Muscle layer of duodenum (tissue), 2 donors: ENCODE results near the gene RAB29.
A peak's percentile ranks its signal among the peaks of the same experiment; 100 is the strongest.

Source experiments
- H3K27ac ChIP-seq: one replicate; pipeline ENCODE4 v1.7.0; 2013; ENCODE audit warnings: mild to moderate bottlenecking, low read length
- H3K27me3 ChIP-seq: one replicate; pipeline ENCODE4 v1.7.0; 2013; ENCODE audit warnings: low read depth, mild to moderate bottlenecking, control low read depth, low read length
- H3K36me3 ChIP-seq, 2 donors: one replicate each; pipeline ENCODE4 v1.7.0; 2013; ENCODE audit warnings: low read length in 2 of 2, control low read depth in 1 of 2, mild to moderate bottlenecking in 1 of 2; ENCODE audit not compliant: insufficient read depth in 2 of 2, control insufficient read depth in 1 of 2
- H3K4me1 ChIP-seq, 2 donors: one replicate each; pipeline ENCODE4 v1.7.0; 2013; ENCODE audit warnings: low read length in 2 of 2, mild to moderate bottlenecking in 2 of 2, control low read depth in 1 of 2, moderate library complexity in 1 of 2; ENCODE audit not compliant: insufficient read depth in 2 of 2, control insufficient read depth in 1 of 2
- H3K4me3 ChIP-seq, 2 donors: one replicate each; pipeline ENCODE4 v1.7.0; 2013; ENCODE audit warnings: low read length in 2 of 2, low read depth in 1 of 2, mild to moderate bottlenecking in 1 of 2
- H3K9me3 ChIP-seq, 2 donors: one replicate each; pipeline ENCODE4 v1.7.0; 2013; ENCODE audit warnings: low read length in 2 of 2, control low read depth in 1 of 2, mild to moderate bottlenecking in 1 of 2; ENCODE audit not compliant: control insufficient read depth in 1 of 2
- donor health status: healthy.

RAB29 gene

DNA sequence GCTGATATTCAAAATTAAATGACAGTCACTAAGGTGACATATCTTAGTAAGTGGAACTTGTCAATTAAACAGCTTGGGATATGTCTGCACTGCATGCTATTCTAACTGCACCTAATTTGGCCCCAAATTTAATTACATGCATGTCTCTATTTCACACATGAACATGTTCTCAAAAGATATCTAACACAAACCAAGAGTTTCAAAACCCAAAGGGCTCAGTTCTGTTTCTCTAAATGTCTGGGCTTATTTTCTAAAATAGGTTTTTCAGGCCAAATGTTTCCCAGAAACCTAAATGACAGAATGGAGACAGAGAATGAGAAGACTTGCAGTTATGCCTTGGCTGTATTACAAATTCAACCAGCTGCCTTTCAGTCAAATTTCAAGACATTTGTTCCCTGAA, 11.3 kb downstream of the RAB29 start:
- no peak overlapping the region for H3K27ac ChIP-seq
- no peak overlapping the region for H3K4me3 ChIP-seq
- peaks cover 2 to 4% of the 10 kb centered on the region in 2 donors for H3K36me3 ChIP-seq

DNA sequence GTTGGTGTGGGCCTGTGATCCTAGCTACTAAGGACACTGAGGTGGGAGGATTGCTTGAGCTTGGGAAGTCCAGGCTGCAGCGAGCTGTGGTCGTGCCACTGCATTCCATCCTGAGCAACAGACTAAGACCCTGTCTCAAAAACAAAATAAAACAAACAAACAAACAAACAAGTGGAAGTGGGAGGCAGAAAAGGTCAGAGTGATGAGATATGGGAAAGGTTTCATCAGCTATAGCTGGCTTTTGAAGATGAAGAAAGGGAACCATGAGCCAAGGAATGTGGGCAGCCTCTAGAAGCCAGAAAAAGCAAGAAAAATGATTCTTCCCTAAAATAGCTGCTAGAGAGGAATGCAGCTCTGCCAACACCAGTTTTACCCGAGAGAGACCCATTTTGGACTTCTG, 14.7 kb downstream of the RAB29 start:
- Histone ChIP-seq H3K4me3 (no peak overlapping the region), H3K9me3 (no peaks in the 10 kb centered on the region), H3K4me1 (no peaks in the 10 kb centered on the region), H3K36me3 (no peaks in the 10 kb centered on the region), H3K27me3 (no peaks in the 10 kb centered on the region), H3K27ac (no peak overlapping the region)

More for the DNA sequence above, 11.3 kb downstream of the RAB29 start:
- H3K27me3 ChIP-seq, result no peaks in the 10 kb centered on the region
- no peaks in the 10 kb centered on the region for H3K4me1 ChIP-seq
- H3K9me3 ChIP-seq, result no peaks in the 10 kb centered on the region

DNA sequence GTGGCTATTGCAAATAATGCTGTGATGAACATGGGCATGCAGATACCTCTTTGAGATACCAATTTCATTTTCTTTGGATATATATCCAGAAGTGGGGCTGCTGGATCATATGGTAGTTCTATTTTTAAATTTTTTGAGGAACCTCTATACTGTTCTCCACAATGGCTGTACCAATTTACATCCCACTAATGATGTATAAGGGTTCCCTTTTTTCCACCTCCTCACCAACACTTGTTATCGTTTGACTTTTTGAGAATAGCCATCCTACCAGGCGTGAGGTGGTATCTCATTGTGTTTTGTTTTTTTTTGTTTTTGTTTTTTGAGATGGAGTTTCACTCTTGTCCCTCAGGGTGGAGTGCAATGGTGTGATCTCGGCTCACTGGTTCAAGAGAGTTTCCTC, 18.7 kb downstream of the RAB29 start:
- Histone ChIP-seq H3K4me1 (no peaks in the 10 kb centered on the region), H3K27me3 (no peaks in the 10 kb centered on the region), H3K4me3 (no peak overlapping the region), H3K27ac (no peak overlapping the region), H3K9me3 (no peaks in the 10 kb centered on the region), H3K36me3 (no peaks in the 10 kb centered on the region)

DNA sequence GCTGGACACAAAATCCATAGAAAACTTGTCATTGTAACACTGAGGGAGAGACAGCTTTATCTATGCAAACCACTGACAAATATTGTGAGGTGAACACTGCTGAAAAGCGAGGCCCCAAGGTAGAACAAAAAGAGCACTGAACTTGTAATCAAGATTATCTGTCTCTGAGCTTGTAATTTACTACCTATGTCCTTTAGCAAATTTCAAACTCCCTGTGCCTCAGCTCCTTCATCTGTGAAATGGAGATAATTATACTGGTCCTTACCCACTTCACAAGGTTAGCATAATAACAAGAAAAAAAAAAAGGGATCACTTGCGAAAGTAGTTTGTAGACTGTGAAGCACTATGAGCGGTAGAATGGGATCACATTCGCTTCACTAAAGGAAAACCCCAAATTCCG, 20.4 kb downstream of the RAB29 start:
- H3K4me3 ChIP-seq, result no peak overlapping the region
- H3K9me3 ChIP-seq, result no peaks in the 10 kb centered on the region
- no peaks in the 10 kb centered on the region for H3K4me1 ChIP-seq
- H3K27ac ChIP-seq, result no peak overlapping the region
- no peaks in the 10 kb centered on the region for H3K36me3 ChIP-seq
- H3K27me3 ChIP-seq, result no peaks in the 10 kb centered on the region

DNA sequence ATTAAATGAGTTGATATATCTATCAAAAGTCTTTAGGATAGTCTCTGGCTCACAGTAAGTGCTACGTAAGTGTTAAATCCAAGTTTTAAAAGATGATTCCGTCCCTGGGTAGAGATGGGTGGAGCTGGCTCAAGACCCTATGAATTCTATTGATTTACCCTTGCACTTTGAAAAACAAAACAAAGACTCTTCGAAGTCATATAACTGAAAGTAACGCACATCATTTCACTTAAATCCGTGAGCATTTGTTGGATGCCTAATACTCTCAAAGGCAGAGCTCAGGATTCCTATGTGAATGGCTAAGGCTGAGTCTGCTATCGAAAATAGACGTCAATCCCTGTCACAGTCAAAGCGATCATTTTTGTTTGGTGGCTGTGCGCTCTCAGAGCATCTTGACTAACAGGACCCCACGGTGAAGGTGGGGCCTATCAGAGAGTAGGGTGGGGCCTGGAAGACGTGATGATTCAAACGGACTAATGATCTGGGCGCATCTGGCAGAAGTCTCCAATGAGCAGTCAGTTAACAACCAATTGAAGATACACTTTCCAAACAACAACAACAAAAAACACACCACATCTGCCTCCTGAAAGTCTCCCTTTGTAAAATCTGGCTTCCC, 24.1 kb downstream of the RAB29 start:
- Histone ChIP-seq H3K4me1 (peaks cover 14 to 21% of the 10 kb centered on the region in 2 donors), H3K9me3 (no peaks in the 10 kb centered on the region), H3K4me3 (peak overlapping the region in 1 of 2 donors; percentile 75), H3K36me3 (no peaks in the 10 kb centered on the region), H3K27ac (no peak overlapping the region), H3K27me3 (no peaks in the 10 kb centered on the region)

DNA sequence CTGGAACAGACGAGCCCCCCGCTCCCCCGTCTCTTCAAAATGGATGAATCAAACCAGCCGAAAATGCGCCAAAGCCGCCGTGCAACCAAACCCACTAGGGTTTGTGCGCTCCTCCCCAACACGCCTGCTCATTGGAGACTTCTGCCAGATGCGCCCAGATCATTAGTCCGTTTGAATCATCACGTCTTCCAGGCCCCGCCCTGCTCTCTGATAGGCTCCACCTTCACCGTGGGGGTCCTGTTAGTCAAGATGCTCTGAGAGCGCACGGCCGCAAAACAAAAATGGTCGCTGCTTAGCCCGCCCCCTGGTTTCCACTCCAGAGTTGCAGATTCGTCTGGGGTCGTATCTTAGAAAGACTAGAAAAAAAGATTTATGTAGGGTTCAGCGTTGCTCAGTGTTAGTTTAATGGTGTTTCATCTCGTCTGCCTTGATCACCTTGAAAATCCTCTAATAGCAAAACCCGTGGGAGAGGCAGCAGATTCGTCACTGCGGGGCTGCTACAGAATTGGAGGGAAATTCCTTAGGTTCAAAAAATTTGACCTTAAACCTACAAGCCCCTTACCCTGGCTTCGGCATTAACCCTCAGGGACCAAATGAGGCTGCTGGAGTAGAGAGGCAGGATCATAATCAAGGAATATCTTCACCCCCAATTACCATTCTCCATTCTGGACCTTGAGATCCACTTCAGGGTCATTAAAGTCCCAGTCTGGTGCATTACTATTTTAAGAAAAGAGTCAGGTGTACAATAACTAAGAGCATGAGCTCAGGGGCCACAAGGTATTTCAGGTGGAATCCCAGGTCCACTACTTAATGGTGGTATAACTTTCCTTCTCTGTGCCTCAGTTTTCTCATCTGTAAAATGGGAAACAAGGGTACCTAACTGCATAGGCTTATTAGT, 24.9 kb downstream of the RAB29 start, which contains the start of gene NUCKS1:
NUCKS1 (minus strand) TSS at position 45 of the 898 bp plus-strand sequence. CDS start 209 bp downstream, outside the sequence.
- Histone ChIP-seq H3K36me3 (no peaks in the 10 kb centered on the region), H3K27ac (peak within 1 kb of the TSS; percentile 98), H3K9me3 (no peaks in the 10 kb centered on the region), H3K27me3 (no peaks in the 10 kb centered on the region), H3K4me1 (peaks cover 14 to 29% of the 10 kb centered on the region in 2 donors), H3K4me3 (peak within 1 kb of the TSS; percentile 75 to 97)

DNA sequence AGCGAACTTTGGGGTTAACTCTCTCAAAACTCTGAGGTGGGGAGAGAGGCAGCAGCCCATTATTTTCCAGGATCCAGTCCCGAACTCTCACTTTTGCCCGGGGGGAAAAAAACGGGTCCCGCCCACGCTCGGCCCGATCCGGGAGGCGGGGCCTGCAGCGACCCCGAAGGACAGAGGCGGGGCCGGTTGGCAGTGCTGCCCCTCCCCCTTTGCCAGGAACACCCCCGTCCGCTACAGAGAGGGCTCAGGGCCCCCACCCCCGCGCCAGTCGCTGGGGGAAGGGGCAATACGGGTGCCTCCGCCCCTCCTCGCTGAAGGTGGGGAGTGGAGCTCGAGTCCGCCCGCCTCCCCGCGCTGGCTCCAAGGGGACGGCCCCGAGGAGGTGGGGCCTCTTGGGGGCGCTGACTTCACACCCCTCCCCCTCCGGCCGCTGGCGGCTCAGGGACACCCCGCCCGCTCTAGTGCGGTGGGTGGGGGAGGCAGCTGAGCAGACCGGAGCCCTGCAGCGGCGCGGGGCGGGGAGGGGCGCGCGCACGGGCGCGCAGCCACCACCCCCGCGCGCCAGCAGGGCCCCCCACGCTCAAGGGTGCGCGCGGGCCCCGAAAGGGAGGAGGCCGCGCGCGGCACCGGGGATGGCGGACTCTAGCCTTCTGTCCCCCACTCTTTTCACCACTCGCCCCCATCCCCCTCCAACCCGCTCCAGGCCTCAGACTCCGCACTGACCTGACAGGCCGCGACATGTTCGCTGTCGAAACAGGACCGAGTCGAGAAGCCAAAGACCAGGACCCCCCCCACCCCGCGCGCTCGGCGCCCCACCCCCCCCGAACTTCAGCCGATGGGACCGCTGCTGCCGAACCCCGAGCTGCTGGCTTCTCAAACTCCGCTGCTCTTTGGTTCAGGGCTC, 25.8 kb downstream of the RAB29 start:
- peaks cover 14 to 33% of the 10 kb centered on the region in 2 donors for H3K4me1 ChIP-seq

DNA sequence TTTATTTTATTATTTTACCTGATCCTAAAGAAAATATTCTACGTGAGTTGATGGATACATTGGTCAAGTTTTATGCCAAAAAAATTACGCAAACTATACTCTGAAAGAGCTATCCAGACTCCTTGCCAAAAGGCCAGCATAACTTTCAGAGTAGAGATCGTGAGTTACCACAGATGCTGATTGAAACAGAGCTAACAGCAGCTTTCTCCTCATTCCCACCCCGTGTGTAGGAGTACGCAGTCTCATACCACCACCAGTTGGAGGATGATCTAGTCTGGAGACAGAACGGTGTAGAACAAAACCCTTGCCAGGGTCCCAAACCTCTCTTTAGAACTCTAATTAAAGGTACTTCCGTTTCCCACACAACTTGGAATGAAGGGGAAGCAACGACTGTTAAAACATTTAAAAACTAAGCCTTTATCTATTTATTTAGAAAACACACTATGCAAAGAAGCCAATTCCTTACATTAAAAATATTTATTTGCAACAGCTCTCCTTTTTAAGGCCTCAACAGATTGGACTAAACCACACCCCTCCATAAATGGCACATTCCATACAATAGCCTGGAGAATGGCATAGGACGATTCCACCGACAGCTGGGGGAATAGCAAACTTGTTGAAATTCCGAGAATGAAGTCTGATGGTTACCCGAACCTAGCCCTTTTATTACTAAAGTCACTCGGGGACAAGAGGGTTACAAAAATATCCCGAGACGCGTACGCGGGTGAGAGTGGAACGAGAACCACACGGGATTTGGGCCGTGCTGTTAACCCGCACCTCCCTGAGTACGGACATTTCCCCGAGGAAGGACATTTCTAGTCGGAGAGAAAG, 26.7 kb downstream of the RAB29 start:
- Histone ChIP-seq H3K4me1 (peaks cover 14 to 33% of the 10 kb centered on the region in 2 donors), H3K27ac (peak overlapping the region; percentile 98), H3K27me3 (no peaks in the 10 kb centered on the region), H3K9me3 (no peaks in the 10 kb centered on the region), H3K4me3 (peak overlapping the region; percentile 75 to 97), H3K36me3 (no peaks in the 10 kb centered on the region)

More for the DNA sequence above, 25.8 kb downstream of the RAB29 start:
- no peaks in the 10 kb centered on the region for H3K9me3 ChIP-seq
- no peaks in the 10 kb centered on the region for H3K36me3 ChIP-seq
- no peaks in the 10 kb centered on the region for H3K27me3 ChIP-seq
- peak overlapping the region; percentile 98 for H3K27ac ChIP-seq
- peak overlapping the region; percentile 75 to 97 for H3K4me3 ChIP-seq

DNA sequence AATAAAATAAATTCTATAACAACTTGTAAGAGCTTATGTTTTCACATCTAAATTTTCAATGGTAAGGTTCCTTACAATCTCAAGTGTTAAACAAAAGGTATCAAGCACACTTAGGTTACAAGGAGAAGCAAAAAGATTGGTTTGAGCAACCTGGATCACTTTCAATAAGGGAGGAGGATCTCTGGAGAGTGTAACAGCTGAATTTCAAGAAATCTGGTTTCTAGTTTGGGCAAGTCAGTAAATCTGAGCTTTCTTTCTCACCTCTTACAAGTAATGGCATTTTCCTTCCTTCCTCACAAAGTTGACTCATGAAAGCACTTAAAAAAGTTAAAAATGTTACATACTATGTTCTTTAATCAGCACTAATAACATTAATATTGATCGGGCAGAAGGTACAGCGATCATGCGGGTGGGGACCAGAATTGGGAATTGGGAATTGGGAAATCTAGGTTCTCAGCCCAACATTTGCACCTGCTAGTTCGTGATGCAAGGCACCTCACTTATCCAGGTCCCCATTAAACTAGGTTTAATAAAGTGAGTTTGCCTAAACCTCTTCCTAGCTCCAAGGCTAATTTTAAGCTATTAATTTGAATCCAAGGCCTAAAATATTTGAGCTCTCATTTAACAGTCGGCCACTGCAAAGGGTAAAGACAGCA, 28.4 kb downstream of the RAB29 start:
- Histone ChIP-seq H3K27me3 (no peaks in the 10 kb centered on the region), H3K4me3 (peak overlapping the region; percentile 75 to 97), H3K9me3 (no peaks in the 10 kb centered on the region), H3K4me1 (peaks cover 18 to 41% of the 10 kb centered on the region in 2 donors), H3K27ac (peak overlapping the region; percentile 19), H3K36me3 (no peaks in the 10 kb centered on the region)

DNA sequence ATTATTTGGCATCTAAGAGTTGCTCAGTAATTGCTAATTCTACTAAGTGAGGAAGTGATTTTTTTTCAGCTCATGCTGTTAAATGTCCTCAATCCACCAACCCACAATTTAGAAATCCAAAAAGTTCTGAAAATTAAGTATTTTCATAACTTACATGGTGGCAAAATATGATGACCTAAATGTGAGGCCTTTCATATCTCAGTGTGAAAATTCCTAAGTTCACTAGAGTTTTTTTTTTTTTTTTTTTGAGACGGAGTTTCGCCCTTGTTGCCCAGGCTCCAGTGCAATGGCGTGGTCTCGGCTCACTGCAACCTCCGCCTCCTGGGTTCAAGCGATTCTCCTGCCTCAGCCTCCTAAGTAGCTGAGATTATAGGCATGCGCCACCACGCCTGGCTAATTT, 30.9 kb downstream of the RAB29 start:
- Histone ChIP-seq H3K27me3 (no peaks in the 10 kb centered on the region), H3K36me3 (no peaks in the 10 kb centered on the region), H3K9me3 (no peaks in the 10 kb centered on the region), H3K4me1 (peaks cover 18 to 50% of the 10 kb centered on the region in 2 donors), H3K27ac (no peak overlapping the region), H3K4me3 (no peak overlapping the region)
